ENCODE results near the gene LBHD2.
A peak's percentile ranks its signal among the peaks of the same experiment; 100 is the strongest.

The LBHD2 gene

GRCh38 chr14:103103461-103104388 lies 19.7 kb downstream of the LBHD2 start:
- DNase-seq (ENCODE audit: extremely low read depth, low read depth): no peak
- TF ChIP-seq CTCF (IDR thresholded peaks at IDR 0.05; ENCODE audit: low read depth, low read length): peak; percentile 28

- no peak for TF ChIP-seq CTCF (IDR thresholded peaks at IDR 0.05; ENCODE audit: low read depth, low read length)
- no peak for DNase-seq (ENCODE audit: extremely low read depth, low read depth)
Measured at GRCh38 chr14:103104389-103104653, 20.3 kb downstream of the LBHD2 start.

- no peak for DNase-seq (ENCODE audit: extremely low read depth, low read depth)
- peak; percentile 86 for TF ChIP-seq CTCF (IDR thresholded peaks at IDR 0.05; ENCODE audit: low read depth, low read length)
Measured at GRCh38 chr14:103104654-103105452, 20.8 kb downstream of the LBHD2 start.

GRCh38 chr14:103105580-103106150 lies 21.7 kb downstream of the LBHD2 start:
- no peak for DNase-seq (ENCODE audit: extremely low read depth, low read depth)

GRCh38 chr14:103107455-103107854 lies 23.4 kb downstream of the LBHD2 start:
- no peak for DNase-seq (ENCODE audit: extremely low read depth, low read depth)
- no peak for TF ChIP-seq CTCF (IDR thresholded peaks at IDR 0.05; ENCODE audit: low read depth, low read length)

More at GRCh38 chr14:103105580-103106150, 21.7 kb downstream of the LBHD2 start:
- no peak for TF ChIP-seq CTCF (IDR thresholded peaks at IDR 0.05; ENCODE audit: low read depth, low read length)

- no peak for DNase-seq (ENCODE audit: extremely low read depth, low read depth)
- no peak for TF ChIP-seq CTCF (IDR thresholded peaks at IDR 0.05; ENCODE audit: low read depth, low read length)
Measured at GRCh38 chr14:103107941-103108748, 24.1 kb downstream of the LBHD2 start.
